ENCODE data around the gene RUNX1. TPM values are rescaled to one million over a fixed set of nuclear protein-coding genes. Genes with fewer than 3 reads are reported as not detected.
A peak's percentile ranks its signal among the peaks of the same experiment; 100 is the strongest.

The RUNX1 gene
- total and polyA plus RNA-seq, 10 donors, result 4.8 to 70.0 (median 43.6) TPM

DNA sequence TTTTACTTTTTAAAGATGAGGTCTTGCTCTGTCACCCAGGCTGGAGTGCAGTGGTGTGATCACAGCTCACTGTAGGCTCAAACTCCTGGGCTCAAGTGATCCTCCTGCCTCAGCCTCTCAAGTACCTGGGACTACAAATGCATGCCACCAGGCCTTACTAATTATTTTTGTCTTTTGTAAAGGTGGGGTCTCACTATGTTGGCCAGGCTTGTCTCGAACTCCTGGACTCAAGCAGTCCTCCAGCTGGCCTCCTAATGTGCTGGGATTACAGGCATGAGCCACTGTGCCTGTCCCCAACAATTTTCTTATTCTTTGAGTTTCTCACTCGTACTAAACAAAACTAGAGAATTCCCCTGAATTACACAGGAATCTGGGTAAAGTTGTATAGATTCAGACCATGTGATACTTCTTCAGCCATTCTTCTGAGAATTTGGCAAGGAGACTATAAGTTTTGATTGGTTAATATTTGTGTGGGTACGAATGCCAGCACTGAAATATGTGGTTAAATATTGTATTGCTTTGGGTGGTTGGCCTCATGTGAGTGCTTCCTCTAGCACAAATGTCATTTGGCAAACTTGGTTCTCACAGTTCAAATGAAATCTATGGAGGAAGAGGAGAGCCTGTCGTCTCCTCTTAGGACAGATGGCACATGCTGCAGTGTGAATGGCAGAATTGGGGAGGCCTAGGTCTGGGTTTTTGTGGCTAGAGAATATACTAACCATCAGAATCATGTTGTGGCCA lies 104.9 kb downstream of the RUNX1 start:
- Histone ChIP-seq H3K4me1 (peaks cover 0 to 84% (median 20%) of the 10 kb centered on the region in 6 donors), H3K27me3 (replicated peaks in 1 of 7) (no peaks in the 10 kb centered on the region), H3K36me3 (no peaks in the 10 kb centered on the region), H3K9me3 (no peaks in the 10 kb centered on the region), H3K27ac (no peak overlapping the region), H3K4me3 (no peak overlapping the region)
- TF ChIP-seq POLR2A (IDR thresholded peaks at IDR 0.05), result no peak
- TF ChIP-seq, protein P1, sequence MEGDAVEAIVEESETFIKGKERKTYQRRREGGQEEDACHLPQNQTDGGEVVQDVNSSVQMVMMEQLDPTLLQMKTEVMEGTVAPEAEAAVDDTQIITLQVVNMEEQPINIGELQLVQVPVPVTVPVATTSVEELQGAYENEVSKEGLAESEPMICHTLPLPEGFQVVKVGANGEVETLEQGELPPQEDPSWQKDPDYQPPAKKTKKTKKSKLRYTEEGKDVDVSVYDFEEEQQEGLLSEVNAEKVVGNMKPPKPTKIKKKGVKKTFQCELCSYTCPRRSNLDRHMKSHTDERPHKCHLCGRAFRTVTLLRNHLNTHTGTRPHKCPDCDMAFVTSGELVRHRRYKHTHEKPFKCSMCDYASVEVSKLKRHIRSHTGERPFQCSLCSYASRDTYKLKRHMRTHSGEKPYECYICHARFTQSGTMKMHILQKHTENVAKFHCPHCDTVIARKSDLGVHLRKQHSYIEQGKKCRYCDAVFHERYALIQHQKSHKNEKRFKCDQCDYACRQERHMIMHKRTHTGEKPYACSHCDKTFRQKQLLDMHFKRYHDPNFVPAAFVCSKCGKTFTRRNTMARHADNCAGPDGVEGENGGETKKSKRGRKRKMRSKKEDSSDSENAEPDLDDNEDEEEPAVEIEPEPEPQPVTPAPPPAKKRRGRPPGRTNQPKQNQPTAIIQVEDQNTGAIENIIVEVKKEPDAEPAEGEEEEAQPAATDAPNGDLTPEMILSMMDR (IDR thresholded peaks at IDR 0.05 in 8 of 11, conservative IDR thresholded peaks at IDR 0.05 in 3 of 11), result no peak
- TF ChIP-seq POLR2AphosphoS5 (IDR thresholded peaks at IDR 0.05), result no peak
- WGBS, 5 donors, result 61 to 81% (median 70%) methylated on average over 4 of the region's 4 CpGs
- intact Hi-C loops (cut with DNase I; ENCODE audit: low total_unique reads), result no loop called here
- DNase-seq, result no peak

DNA sequence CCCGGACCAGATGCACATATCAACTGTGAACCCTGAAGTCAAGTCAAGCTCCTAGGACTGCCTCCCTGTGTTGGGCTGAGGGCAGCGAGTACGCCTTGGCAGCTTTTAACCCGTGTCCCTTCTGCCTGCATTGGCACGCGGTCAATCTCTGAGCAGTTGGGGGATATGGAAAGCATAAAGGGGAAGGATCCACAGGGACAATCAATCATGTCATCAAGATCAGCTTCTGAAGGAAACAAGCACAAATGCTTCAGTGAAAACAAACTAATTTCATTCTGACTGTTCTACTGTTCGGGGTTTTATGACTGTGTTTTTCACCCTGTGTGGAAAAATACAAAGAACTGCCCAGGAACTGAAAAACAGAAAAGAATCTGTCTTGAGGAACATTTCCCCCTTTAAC lies 106.2 kb downstream of the RUNX1 start:
- no peaks in the 10 kb centered on the region for H3K9me3 ChIP-seq
- H3K27ac ChIP-seq, result no peak overlapping the region
- peaks cover 0 to 84% (median 24%) of the 10 kb centered on the region in 6 donors for H3K4me1 ChIP-seq
- no peak for DNase-seq
- H3K4me3 ChIP-seq, result no peak overlapping the region
- no peak for TF ChIP-seq POLR2A (IDR thresholded peaks at IDR 0.05)
- no peak for TF ChIP-seq POLR2AphosphoS5 (IDR thresholded peaks at IDR 0.05)
- TF ChIP-seq, protein P1 (IDR thresholded peaks at IDR 0.05 in 8 of 11, conservative IDR thresholded peaks at IDR 0.05 in 3 of 11), result no peak
- intact Hi-C loops (cut with DNase I; ENCODE audit: low total_unique reads), result no loop called here
- H3K27me3 ChIP-seq (replicated peaks in 1 of 7), result no peaks in the 10 kb centered on the region
- no peaks in the 10 kb centered on the region for H3K36me3 ChIP-seq
- WGBS, 5 donors, result 49 to 68% (median 56%) methylated on average over 7 of the region's 7 CpGs

DNA sequence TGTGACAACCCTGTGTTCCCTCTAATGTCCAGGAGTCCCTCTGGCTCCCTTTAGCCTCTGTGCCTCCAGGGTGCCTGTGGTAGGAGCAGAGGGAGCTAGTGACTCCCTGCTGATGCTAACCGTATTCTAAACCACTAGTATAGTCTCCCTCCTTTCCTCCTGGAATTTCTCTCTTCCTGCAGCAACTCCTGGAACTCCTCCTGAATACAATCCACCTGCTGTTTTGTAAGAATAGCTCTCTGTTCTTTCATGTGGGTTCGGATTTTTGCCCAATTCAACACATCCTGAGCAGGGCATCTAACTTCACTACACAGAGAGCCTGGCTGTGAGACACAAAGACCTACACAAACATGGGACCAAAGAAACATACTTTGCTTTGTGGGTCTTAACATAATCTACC lies 107.9 kb downstream of the RUNX1 start:
- TF ChIP-seq POLR2A (IDR thresholded peaks at IDR 0.05), result no peak
- no peak for TF ChIP-seq POLR2AphosphoS5 (IDR thresholded peaks at IDR 0.05)
- TF ChIP-seq, protein P1 (IDR thresholded peaks at IDR 0.05 in 8 of 11, conservative IDR thresholded peaks at IDR 0.05 in 3 of 11), result no peak
- no peaks in the 10 kb centered on the region for H3K9me3 ChIP-seq
- H3K27ac ChIP-seq, result no peak overlapping the region
- WGBS, 5 donors, result 62 to 82% (median 63%) methylated on average over 2 of the region's 2 CpGs
- DNase-seq, result no peak
- no peaks in the 10 kb centered on the region for H3K27me3 ChIP-seq (replicated peaks in 1 of 7)
- H3K36me3 ChIP-seq, result no peaks in the 10 kb centered on the region
- peaks cover 0 to 84% (median 24%) of the 10 kb centered on the region in 6 donors for H3K4me1 ChIP-seq
- intact Hi-C loops (cut with DNase I; ENCODE audit: low total_unique reads), result no loop called here
- no peak overlapping the region for H3K4me3 ChIP-seq

DNA sequence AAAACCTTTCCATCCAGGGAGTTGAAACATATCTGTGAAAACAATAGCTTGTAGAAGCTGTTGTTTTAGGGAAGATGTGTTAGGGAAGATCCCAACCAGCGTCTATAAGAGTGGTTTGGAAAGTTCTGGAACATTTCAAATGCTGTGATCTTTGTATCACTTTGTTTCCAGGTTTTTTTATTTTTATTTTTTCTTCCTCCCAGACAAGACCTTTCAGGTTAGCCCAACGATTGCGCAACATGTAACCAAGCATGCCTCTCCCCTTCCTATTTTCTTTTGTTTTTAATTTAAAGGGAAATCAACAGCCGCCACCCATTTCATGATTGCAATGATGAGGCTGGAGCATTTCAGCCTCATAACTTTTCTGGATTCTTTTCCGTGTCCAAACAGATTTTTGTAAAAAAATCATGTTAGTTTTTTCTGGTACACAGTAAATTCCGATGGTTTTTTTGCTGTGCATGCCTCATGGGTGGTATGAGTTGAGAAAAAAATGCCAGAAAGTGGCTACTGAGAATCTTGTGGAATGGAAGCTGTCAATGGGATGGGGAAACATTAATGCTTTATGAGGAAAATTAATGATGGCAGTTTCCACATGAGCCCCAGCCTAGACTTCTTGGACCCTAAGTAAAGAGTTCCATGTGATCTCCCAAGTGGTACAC lies 109.3 kb downstream of the RUNX1 start:
- DNase-seq, result no peak
- Histone ChIP-seq H3K4me1 (peaks cover 0 to 84% (median 29%) of the 10 kb centered on the region in 6 donors), H3K36me3 (no peaks in the 10 kb centered on the region), H3K27me3 (replicated peaks in 1 of 7) (no peaks in the 10 kb centered on the region), H3K4me3 (no peak overlapping the region), H3K27ac (peak overlapping the region in 1 of 8 donors; percentile 3), H3K9me3 (no peaks in the 10 kb centered on the region)
- 59 to 91% (median 72%) methylated on average over 6 of the region's 6 CpGs for WGBS, 5 donors
- TF ChIP-seq, protein P1 (IDR thresholded peaks at IDR 0.05 in 8 of 11, conservative IDR thresholded peaks at IDR 0.05 in 3 of 11), result no peak
- TF ChIP-seq POLR2AphosphoS5 (IDR thresholded peaks at IDR 0.05), result no peak
- no peak for TF ChIP-seq POLR2A (IDR thresholded peaks at IDR 0.05)
- intact Hi-C loops (cut with DNase I; ENCODE audit: low total_unique reads), result no loop called here

Measured in spleen (tissue), 11 donors.